Activated CD8-positive, alpha-beta memory T cell treated with anti-CD3 and anti-CD28 coated beads, Interleukin-2, amount 50 U/mL, for 4 hours (primary cell): ENCODE results near the gene WNT9A.
A peak's percentile ranks its signal among the peaks of the same experiment; 100 is the strongest.

ENCODE experiments used
- DNase-seq: peaks from one replicate; pipeline ENCODE4 v3.0.0-alpha.2; 2020

The WNT9A gene

GRCh38 chr1:227939791-227940771 lies 7.7 kb downstream of the WNT9A start:
- peak; percentile 15 for DNase-seq

DNA sequence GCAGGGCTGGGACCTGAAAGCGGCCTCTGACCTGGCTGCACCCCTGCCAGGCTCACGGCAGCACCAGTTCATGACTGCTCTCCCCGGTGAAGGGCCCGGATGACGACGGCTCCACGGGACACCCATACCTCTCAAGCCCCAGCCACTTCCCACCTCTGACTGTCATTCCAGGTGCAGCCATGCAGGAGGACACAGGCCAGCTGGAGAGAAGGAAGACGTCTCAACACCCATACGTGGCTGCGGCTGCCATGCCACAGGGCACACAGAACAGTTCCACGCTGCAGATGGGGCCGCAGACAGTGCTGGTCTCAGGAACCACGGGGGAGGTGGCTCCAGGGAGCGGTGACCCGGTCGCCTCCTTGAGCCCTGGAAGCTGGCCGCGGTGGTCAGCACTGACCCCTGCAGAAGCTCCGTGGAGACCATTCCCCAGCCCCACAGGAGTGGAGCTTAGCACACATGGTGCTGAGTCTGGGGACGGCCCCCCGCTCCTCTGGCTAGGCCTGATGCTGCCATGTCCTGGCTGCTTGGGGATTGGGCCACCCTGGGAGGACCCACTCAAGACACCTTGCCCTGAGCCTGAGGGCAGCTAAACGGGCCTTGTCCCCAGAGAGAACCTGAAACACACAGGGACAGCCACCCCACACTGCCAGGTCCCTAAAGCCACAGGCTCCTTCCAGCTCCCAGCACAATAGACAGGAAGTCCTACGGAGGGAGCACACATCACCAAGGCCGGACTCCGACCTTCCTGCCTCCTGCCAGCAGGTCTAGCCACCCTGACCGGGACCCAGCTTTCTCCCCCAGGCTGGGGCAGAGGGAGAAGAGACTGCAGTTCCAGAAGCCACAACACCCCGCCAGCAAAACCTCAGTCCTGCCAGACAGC lies 8.6 kb downstream of the WNT9A start:
- DNase-seq, result peak; percentile 11

GRCh38 chr1:227938276-227938675 lies 9.5 kb downstream of the WNT9A start:
- no peak for DNase-seq

- no peak for DNase-seq
Observed at GRCh38 chr1:227937838-227938145, 9.9 kb downstream of the WNT9A start.

- DNase-seq, result no peak
Observed at GRCh38 chr1:227937031-227937837, 10.5 kb downstream of the WNT9A start.

DNA sequence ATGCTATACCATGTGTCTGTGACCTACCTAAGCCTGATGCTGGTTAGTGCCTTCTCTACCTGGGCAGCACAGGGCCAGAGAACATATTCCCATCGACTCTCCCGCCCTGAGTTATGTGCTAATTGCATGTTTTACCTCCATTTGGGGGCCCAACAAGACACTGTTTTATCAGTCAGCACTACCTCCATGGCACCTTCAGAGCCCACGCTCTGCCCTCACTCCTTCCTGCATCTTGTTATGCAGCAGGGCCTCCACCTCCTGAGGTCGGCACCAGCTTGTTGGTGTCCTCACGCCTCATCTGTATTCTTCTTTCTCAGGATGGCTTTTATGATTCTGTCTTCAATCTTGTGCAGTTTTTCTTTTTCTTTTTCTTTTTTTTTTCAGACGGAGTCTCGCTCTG lies 11.9 kb downstream of the WNT9A start:
- DNase-seq, result no peak

DNA sequence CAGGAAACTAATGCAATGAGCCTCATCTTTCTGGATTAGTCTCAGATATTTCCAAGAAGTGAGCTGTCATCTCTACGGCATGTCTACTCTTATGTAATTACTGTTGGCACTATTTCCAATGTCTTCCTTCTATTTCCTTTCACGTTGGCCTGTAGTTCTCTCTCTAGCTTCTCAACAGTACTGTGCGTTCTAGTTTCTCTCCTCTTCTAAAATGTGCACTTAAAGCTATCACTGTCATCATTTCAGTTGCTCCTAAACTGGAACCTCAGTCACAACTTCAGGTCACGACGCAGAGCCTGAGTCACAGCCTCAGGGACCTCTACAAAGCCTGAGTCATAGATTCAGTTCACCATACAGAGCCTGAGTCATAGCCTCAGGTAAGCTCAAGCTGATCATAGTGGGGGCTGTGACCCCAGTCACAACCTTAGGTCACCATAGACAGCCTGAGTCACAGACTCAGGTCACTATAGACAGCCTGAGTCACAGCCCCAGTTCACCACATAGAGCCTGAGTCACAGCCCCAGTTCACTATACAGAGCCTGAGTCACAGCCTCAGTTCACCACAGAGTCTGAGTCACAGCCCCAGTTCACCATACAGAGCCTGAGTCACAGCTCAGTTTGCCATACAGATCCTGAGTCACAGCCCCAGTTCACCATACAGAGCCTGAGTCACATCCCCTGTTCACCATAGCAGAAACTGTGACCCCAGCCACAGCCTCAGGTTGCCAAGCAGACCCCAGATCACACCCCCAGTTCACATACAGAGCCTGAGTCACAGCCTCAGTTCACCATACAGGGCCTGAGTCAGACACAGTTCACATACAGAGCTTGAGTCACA lies 13.0 kb downstream of the WNT9A start:
- DNase-seq, result no peak

- DNase-seq, result no peak
Observed at GRCh38 chr1:227929751-227930472, 17.8 kb downstream of the WNT9A start.

- no peak for DNase-seq
Observed at GRCh38 chr1:227928811-227929375, 18.8 kb downstream of the WNT9A start.

GRCh38 chr1:227927971-227928741 lies 19.6 kb downstream of the WNT9A start:
- DNase-seq, result no peak

- no peak for DNase-seq
Observed at GRCh38 chr1:227926896-227927885, 20.5 kb downstream of the WNT9A start.

- DNase-seq, result no peak
Observed at GRCh38 chr1:227926216-227926791, 21.4 kb downstream of the WNT9A start.

DNA sequence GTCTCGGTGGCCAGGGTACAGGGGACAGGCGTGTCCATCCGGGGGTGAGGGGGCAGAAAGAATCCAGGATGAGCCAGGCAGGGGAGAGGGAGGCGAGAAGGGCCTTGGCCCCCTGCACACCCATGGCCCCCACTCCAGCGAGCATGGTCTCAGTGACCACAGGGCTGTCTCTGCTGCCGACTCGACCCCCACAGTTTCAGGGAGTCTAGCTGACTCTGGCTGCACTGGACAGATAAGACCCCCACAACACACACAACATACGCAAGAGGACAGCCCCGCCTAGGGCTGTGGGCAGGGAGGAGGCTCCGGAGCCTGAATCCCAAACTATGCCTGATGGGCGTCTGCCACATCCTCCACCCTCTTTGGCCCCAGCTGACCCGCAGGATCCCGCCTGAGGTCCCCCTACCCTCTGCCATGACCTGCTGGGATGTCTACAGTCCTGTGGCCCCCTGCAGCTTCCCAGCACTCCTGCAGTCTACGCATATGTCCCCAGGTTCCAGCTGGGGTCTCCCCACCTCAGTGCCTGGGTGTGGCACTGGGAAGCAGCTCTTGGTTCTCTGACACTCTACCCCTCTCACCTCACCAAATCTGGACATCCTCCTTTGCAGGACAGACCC lies 22.0 kb downstream of the WNT9A start:
- DNase-seq, result no peak

DNA sequence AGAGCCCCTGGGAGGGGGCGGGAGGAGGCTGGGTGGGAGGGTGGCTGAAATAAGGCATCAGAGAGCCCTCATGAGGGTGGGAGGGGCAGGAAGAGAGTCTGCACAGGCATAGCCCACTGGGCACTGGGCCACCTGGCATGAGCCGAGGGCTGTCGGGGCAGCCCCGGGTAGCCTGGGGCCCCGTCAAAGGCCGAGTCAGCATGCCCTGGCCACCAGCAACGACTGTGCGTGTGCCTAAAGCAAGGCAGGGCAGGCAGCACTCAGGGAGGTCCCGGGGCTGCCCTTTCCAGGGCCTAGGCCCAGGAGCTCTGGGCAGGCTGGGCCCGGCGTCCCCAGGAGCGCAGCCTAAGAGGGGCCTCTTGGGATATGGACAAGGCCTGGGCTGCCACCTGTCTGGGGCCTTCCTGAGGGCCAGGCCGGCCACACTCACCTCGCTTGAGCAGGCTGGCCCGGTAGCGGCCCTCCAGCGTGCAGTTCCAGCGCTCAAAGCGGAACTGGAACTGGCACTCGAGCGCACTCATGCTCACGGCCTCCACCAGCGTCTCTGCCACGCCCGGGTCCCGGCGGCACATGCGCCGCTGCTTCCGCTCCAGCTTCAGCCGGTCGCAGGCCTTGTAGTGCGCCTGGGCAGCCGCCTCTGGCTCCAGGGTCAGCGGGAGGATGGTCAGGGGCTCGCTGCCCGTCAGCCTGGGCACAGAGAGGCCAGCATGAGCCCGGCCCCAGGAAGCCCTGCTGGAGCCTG lies 22.7 kb downstream of the WNT9A start:
- no peak for DNase-seq

DNA sequence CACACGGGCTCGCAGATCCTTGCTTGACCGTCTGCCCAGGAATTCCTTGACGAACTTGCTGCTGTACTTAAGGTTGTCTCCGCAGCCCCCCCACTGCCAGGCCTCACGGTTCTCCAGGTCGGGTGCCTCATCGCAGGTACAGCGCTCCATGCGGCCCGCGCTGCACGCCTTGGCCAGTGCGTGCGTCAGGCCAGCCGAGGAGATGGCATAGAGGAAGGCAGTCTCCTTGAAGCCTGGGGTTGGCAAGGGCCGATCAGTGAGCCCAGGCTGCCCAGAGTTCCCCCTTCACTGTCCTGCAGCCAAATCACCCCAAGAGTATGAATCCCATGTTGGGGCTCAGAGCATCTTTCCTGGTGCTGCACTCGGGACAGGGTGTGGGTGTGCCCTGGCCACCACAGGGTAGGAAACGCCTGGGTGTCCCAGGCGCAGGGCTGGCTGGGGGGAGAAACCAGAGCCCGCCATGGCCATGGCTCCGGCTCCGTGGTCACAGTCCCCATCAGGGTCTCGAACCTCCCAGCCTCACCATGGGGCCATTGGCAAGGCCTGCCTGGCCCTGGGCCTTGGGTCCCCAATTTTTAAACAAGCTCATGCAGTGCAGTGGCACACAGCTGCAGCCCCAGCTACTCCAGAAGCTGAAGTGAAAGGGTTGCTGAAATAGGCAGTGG lies 23.4 kb downstream of the WNT9A start:
- no peak for DNase-seq

DNA sequence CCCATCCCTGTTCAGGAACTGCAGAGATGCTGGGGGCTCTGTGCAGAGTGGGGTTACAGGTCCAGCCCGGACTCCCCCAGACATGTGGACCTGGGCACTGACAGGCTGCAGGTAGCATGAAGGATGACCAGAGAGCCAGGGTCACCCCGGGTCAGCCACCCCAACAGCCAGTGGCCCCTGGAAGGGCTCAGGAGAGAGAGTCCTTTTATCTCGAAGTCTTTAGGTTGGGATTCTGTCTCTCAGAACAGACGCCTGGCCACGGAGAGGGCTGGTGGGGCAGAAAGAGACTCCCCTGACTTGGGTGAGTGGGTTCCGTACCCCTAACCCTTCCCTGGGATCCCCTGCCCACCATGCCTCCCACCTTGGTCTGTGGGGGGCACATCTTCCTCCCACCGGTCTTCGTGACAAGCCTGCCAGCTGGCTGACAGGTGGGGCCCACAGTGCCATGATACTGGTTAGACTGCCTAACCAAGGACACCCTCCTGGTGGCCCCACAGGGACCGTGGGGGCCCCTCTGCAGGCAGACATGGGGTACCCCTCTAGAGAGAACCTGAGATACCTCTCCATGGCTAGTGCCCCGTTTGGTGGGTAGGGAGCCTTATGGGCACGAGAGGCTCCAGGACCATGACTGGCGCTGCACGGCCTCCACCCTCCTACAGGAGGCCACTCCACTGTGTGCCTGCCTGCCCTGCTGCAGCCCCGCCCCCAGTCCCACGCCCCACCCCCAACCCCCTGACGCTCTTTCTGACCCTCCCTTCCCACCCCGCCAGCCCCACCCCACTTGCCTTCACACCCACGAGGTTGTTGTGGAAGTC lies 24.2 kb downstream of the WNT9A start:
- no peak for DNase-seq
